IPS DF 4.7 (cell line): ENCODE data around the gene SNAPIN.
"Not testable (repeated sequence)": the region's sequence is repeated elsewhere in the genome, so short reads cannot be mapped to it uniquely, and the experiment has no call there.

Experiments used
- DNase-seq: peaks from one replicate; pipeline ENCODE4 v3.0.0-alpha.2; 2013; ENCODE audit warnings: low spot score; ENCODE audit errors: extremely low read depth

Gene SNAPIN

GRCh38 chr1:153646672-153647345 lies 11.7 kb upstream of the SNAPIN start:
- DNase-seq, result no peak

GRCh38 chr1:153647346-153647714 lies 11.2 kb upstream of the SNAPIN start:
- DNase-seq, result no peak

DNA sequence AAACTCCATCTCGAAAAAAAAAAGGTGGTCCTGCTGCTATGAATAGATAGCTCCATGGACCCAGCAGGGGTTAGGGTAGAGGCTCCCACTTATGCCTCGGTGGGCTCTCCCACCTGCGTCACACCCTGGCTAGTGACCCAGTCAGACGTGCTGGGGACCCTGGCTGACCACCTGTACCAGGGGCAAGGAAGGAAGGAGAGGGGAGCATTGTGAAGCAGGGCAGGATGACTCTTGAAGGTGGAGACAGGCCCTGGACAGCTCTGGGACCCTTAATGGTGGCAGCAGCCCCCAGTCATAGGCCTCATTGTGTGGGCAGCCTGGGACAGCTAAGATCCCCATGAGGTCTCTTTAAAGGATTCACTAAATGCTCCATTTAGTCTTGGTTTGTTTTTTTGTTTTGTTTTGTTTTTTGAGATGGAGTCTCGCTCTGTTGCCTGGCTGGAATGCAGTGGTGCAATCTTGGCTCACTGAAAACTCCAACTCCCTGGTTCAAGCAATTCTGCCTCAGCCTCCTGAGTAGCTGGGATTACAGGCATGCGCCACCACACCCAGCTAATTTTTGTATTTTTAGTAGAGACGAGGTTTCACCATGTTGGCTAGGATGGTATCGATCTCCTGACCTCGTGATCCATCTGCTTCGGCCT lies 10.4 kb upstream of the SNAPIN start:
- no peak for DNase-seq

- no peak for DNase-seq
Measured at GRCh38 chr1:153649137-153649862, 9.2 kb upstream of the SNAPIN start.

DNA sequence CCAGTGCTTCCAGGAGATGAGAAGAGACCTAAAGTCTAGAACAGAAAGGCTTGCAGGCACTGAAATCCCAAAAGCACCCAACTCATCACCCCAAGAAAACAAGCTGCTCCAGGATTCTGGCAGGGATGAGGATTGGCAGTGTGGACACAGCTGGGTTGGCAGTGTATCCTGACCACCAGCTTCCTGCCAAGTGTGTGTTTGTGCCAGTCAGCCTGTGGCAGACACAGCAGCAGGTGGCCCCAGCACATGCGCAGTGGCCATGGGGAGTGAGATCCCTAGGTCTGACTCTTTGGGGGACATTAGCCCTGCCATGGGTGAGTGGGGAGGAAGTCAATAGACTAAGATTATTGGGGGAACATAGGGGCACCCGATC lies 8.7 kb upstream of the SNAPIN start:
- DNase-seq, result no peak

DNA sequence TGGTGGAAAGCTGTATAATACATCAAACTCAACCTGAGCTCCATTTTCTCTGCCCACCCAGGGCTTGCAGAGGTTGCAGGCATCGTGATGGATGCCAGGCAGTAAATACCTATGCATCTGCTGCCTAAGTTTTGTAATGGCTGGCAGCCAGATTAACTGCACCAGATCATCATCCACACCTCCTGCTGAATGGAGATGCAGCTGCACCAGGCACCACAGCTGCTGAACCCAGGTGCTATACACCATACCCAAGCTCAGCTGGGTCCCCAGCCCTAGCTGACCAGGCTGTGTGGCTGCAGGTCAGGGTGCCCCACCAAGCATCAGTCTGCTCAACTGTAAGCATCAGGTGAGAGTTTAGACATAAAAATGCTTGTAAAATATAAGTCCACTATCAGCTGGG lies 6.7 kb upstream of the SNAPIN start:
- DNase-seq, result no peak

- DNase-seq, result no peak
Measured at GRCh38 chr1:153652805-153653500, 5.5 kb upstream of the SNAPIN start.

- no peak for DNase-seq
Measured at GRCh38 chr1:153655333-153655732, 3.2 kb upstream of the SNAPIN start.

- no peak for DNase-seq
Measured at GRCh38 chr1:153659175-153659534, 652 bp downstream of the SNAPIN start.

- DNase-seq, result no peak
Measured at GRCh38 chr1:153659656-153660055, 1.2 kb downstream of the SNAPIN start.

DNA sequence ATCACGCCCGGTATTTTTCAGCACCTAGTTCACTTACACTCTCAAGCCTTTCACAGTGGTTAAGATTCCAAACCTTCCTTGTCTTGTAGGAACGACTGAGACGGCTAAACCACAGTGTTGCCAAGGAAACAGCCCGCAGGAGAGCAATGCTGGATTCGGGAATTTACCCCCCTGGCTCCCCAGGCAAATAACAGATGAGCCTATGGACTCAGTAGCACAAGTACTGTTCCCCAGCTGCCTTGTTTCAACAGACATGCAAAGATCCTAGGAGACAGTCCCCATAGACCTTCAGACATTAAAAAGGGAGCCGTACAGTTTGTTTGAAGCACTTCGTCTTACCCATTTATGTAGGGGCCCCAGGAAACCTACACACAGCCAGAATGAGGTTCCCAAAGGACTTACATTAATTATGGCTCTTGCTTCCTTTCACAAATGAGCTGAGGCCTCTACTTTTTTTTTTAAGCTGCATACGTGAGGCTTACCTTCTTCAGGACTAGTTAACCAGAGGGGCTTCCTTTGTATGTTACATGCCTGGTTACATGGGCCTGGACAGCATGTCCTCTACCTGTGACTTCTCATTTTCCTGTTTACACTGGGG lies 2.7 kb downstream of the SNAPIN start:
- no peak for DNase-seq

- DNase-seq, result no peak
Measured at GRCh38 chr1:153662269-153662668, 3.8 kb downstream of the SNAPIN start.

DNA sequence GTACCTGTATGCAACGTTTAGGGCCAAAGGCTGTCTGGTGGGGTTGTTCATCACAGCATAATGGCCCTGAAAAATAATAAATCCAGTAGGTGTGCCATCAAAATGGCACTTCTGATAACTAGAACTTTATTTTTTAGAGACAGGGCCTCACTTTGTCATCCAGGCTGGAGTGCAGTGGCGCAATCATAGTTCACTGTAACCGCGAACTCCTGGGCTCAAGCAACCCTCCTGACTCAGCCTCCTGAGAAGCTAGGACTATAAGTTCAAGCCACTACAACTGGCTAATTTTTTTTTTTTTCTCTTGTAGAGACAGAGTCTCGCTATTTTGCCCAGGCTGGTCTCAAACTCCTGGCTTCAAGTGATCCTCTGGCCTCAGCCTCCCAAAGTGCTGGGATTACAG lies 4.7 kb downstream of the SNAPIN start:
- no peak for DNase-seq

DNA sequence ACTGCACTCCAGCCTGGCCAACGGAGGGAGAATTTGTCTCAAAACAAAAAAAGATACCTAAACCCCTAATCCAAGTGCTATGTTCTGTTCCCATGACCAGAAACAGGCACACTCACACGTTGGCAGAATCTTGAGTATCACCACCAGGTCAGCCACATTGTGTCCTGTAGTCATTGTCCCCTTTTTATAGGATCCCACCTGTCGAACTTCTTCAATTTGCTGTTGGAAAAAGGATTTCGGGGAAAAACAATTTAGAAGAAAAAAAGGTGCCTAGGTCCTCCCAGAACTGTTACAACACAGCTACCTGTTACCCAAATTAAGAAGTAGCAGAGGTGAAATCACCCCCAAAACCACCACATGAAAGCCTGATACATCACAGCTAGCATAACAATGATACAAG lies 8.9 kb downstream of the SNAPIN start:
- no peak for DNase-seq

DNA sequence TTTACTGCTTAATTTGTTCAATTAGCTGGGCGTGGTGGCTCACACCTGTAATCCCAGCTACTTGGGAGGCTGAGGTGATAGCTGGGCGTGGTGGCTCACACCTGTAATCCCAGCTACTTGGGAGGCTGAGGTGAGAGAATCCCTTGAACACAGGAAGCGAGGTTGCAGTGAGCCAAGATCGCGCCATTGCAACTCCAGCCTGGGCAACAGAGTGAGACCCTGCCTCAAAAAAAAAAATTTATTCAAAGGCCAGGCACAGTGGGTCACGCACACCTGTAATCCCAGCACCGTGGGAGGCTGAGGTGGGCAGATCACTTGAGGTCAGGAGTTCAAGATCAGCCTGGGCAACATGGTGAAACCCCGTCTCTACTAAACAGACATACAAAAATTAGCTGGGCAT lies 10.2 kb downstream of the SNAPIN start:
- DNase-seq, result not testable (repeated sequence)

GRCh38 chr1:153669606-153670005 lies 11.1 kb downstream of the SNAPIN start:
- no peak for DNase-seq

- DNase-seq, result no peak
Measured at GRCh38 chr1:153670257-153670858, 11.9 kb downstream of the SNAPIN start.

- peak; percentile 99 for DNase-seq
Measured at GRCh38 chr1:153670859-153671627, 12.5 kb downstream of the SNAPIN start, which contains the start of gene ILF2. ILF2 (minus strand) TSS chr1:153670993; CDS start chr1:153670922, 71 bp downstream.

DNA sequence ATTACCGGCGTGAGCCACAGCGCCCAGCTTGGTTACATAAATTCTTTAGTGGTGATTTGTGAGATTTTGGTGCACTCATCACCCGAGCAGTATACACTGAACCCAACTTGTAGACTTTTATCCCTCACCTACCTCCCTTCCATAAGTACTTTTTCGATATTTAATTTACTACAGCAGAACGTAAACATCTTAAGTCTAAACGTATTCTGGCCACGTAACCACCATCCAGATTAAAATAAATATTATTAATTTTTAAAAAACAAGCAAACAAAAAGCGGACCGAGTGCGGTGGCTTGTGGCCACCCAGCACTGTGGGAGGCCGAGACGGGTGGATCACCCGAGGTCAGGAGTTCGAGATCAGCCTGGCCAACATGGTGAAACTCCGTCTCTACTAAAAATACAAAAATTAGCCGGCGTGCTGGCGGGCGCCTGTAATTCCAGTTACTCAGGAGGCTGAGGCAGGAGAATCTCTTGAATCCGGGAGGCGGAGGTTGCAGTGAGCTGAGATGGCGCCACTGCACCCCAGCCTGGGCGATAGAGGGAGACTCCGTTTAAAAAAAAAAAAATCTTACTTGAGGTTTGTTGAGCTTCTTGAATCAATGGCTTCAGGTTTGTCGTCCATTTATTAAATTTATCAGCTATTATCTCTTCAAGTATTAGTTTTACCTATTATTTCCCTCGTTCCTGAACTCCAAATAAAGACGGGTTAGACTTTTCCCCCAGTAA lies 13.3 kb downstream of the SNAPIN start:
- not testable (repeated sequence) for DNase-seq

GRCh38 chr1:153673511-153673910 lies 15.0 kb downstream of the SNAPIN start:
- DNase-seq, result no peak
